H9 (cell line): ENCODE results near the gene FANCC. TPM values are rescaled to one million over a fixed set of nuclear protein-coding genes. Genes with fewer than 3 reads are reported as not detected.

Experiments used
- DNase-seq: peaks from one replicate; pipeline ENCODE4 v3.0.0-alpha.2; 2017
- H2AFZ ChIP-seq: one replicate; pipeline ENCODE4 v1.6.1; 2013; ENCODE audit warnings: mild to moderate bottlenecking, low read length, control low read depth, moderate library complexity
- H2AK5ac ChIP-seq: 2 replicates; pipeline ENCODE4 v1.6.1; 2013; ENCODE audit warnings: low read length, control low read depth, mixed read lengths; ENCODE audit not compliant: insufficient read length
- H2BK120ac ChIP-seq: one replicate; pipeline ENCODE4 v1.6.1; 2013; ENCODE audit warnings: low read depth, mild to moderate bottlenecking, low read length, control low read depth, inconsistent platforms; ENCODE audit not compliant: poor library complexity, severe bottlenecking
- H2BK12ac ChIP-seq: 2 replicates; pipeline ENCODE4 v1.6.1; 2013; ENCODE audit warnings: low read length, control low read depth, mixed read lengths, low read depth; ENCODE audit not compliant: insufficient read length
- H2BK15ac ChIP-seq: 2 replicates; pipeline ENCODE4 v1.6.1; 2013; ENCODE audit warnings: low read depth, low read length, control low read depth
- H2BK20ac ChIP-seq: one replicate; pipeline ENCODE4 v1.6.1; 2013; ENCODE audit warnings: low read depth, mild to moderate bottlenecking, low read length, control low read depth, inconsistent platforms; ENCODE audit not compliant: poor library complexity, severe bottlenecking
- H2BK5ac ChIP-seq: 2 replicates; pipeline ENCODE4 v1.6.1; 2013; ENCODE audit warnings: low read length, control low read depth, mixed read lengths; ENCODE audit not compliant: insufficient read length
- H3K14ac ChIP-seq: 2 replicates; pipeline ENCODE4 v1.6.1; 2013; ENCODE audit warnings: low read length, control low read depth; ENCODE audit not compliant: insufficient read depth
- H3K18ac ChIP-seq: 2 replicates; pipeline ENCODE4 v1.6.1; 2013; ENCODE audit warnings: low read depth, mild to moderate bottlenecking, mixed read lengths, low read length, control low read depth; ENCODE audit not compliant: insufficient read length
- H3K23ac ChIP-seq: 2 replicates; pipeline ENCODE4 v1.6.1; 2013; ENCODE audit warnings: low read length, control low read depth, mixed read lengths, low read depth; ENCODE audit not compliant: insufficient read length
- H3K23me2 ChIP-seq: 2 replicates; pipeline ENCODE4 v1.6.1; 2013; ENCODE audit warnings: low read depth, mild to moderate bottlenecking, mixed read lengths, low read length, control low read depth; ENCODE audit not compliant: insufficient read length, poor library complexity, severe bottlenecking
- H3K27ac ChIP-seq: 2 replicates; pipeline ENCODE4 v1.5.1; 2013; ENCODE audit warnings: low read length, control low read depth, mixed read lengths, low read depth; ENCODE audit not compliant: insufficient read length
- H3K27me3 ChIP-seq: 2 replicates; pipeline ENCODE4 v1.6.1; 2013; ENCODE audit warnings: low read length, control low read depth, inconsistent platforms; ENCODE audit not compliant: insufficient read depth
- H3K4ac ChIP-seq: 2 replicates; pipeline ENCODE4 v1.6.1; 2013; ENCODE audit warnings: low read depth, mild to moderate bottlenecking, control low read depth, inconsistent platforms, low read length, moderate library complexity
- H3K4me1 ChIP-seq: 2 replicates; pipeline ENCODE4 v1.6.1; 2013; ENCODE audit warnings: low read length, control low read depth, inconsistent platforms; ENCODE audit not compliant: insufficient read depth
- H3K4me2 ChIP-seq: 2 replicates; pipeline ENCODE4 v1.6.1; 2013; ENCODE audit warnings: low read length, control low read depth, mixed read lengths; ENCODE audit not compliant: insufficient read length, insufficient read depth
- H3K56ac ChIP-seq: 2 replicates; pipeline ENCODE4 v1.6.1; 2013; ENCODE audit warnings: low read depth, mild to moderate bottlenecking, mixed read lengths, low read length, control low read depth; ENCODE audit not compliant: insufficient read length
- H3K79me1 ChIP-seq: 2 replicates; pipeline ENCODE4 v1.6.1; 2013; ENCODE audit warnings: low read depth, mild to moderate bottlenecking, moderate library complexity, low read length, control low read depth, inconsistent platforms; ENCODE audit not compliant: insufficient read depth, poor library complexity, severe bottlenecking
- H3K79me2 ChIP-seq: 2 replicates; pipeline ENCODE4 v1.6.1; 2013; ENCODE audit warnings: low read length, control low read depth, inconsistent platforms; ENCODE audit not compliant: insufficient read depth
- H3K9ac ChIP-seq: 2 replicates; pipeline ENCODE4 v1.6.1; 2013; ENCODE audit warnings: low read length, control low read depth, mixed read lengths; ENCODE audit not compliant: insufficient read length; ENCODE audit errors: extremely low read depth
- H3K9me3 ChIP-seq: one replicate; pipeline ENCODE4 v1.6.1; 2013; ENCODE audit warnings: low read depth, low read length, inconsistent platforms; ENCODE audit not compliant: control insufficient read depth
- H3T11ph ChIP-seq: one replicate; pipeline ENCODE4 v1.6.1; 2013; ENCODE audit warnings: mild to moderate bottlenecking, low read length, control low read depth, inconsistent platforms
- H4K20me1 ChIP-seq: one replicate; pipeline ENCODE4 v1.6.1; 2013; ENCODE audit not compliant: control insufficient read depth, insufficient read length, insufficient read depth
- H4K5ac ChIP-seq: 2 replicates; pipeline ENCODE4 v1.6.1; 2013; ENCODE audit warnings: low read depth, mild to moderate bottlenecking, mixed read lengths, low read length, control low read depth; ENCODE audit not compliant: insufficient read length
- H4K8ac ChIP-seq: replicated peaks from 2 replicates; pipeline ENCODE4 v1.6.1; 2013; ENCODE audit warnings: low read length, control low read depth, mixed read lengths, low read depth; ENCODE audit not compliant: insufficient read length
- H4K91ac ChIP-seq: 2 replicates; pipeline ENCODE4 v1.6.1; 2013; ENCODE audit warnings: low read depth, mild to moderate bottlenecking, moderate library complexity, mixed read lengths, low read length, control low read depth; ENCODE audit not compliant: insufficient read length
- H3K27ac Mint-ChIP-seq, 3 experiments: 2 replicates in 2 of 3; 3 replicates in 1 of 3; pipeline ENCODE4 v1.8.0; 2020 to 2021; ENCODE audit warnings: mixed read lengths in 3 of 3, mild to moderate bottlenecking in 1 of 3, moderate library complexity in 1 of 3
- H3K27me3 Mint-ChIP-seq: 2 replicates; pipeline ENCODE4 v1.8.0; 2021; ENCODE audit warnings: low read depth, mild to moderate bottlenecking, moderate library complexity, mixed read lengths
- H3K36me3 Mint-ChIP-seq, 3 experiments: 2 replicates in 2 of 3; 3 replicates in 1 of 3; pipeline ENCODE4 v1.8.0; 2020 to 2021; ENCODE audit warnings: low read depth in 3 of 3, mixed read lengths in 3 of 3; ENCODE audit not compliant: insufficient read depth in 1 of 3
- H3K4me1 Mint-ChIP-seq, 2 experiments: 2 replicates each; pipeline ENCODE4 v1.8.0; 2020; ENCODE audit warnings: mixed read lengths in 2 of 2
- H3K4me3 Mint-ChIP-seq, 2 experiments: 2 replicates in 1 of 2; 3 replicates in 1 of 2; pipeline ENCODE4 v1.8.0; 2020 to 2021; ENCODE audit warnings: mild to moderate bottlenecking in 2 of 2, mixed read lengths in 2 of 2, moderate library complexity in 1 of 2
- H3K9me3 Mint-ChIP-seq, 2 experiments: 2 replicates in 1 of 2; 3 replicates in 1 of 2; pipeline ENCODE4 v1.8.0; 2020; ENCODE audit warnings: mild to moderate bottlenecking in 2 of 2, mixed read lengths in 2 of 2, moderate library complexity in 1 of 2
- WGBS: extraction: QIAGEN DNeasy Blood & Tissue Kit; methylation state at CpG from one replicate; pipeline ENCODE4 v1.1.7; 2013; ENCODE audit warnings: missing lambda C conversion rate, low lambda C conversion rate, mixed read lengths; ENCODE audit not compliant: insufficient read length; ENCODE audit errors: extremely low coverage; 5-methylcytosine and 5-hydroxymethylcytosine counted together
- total RNA-seq: library from RNA; stranded (reverse); gene quantifications from 2 replicates; pipeline ENCODE4 v1.2.1, GENCODE V29; 2021
- TF ChIP-seq, protein P1 (sequence below): fragments of 200-600 bp; sonication (generic); conservative IDR thresholded peaks from 3 replicates; pipeline ENCODE4 v1.8.0; 2021; ENCODE audit warnings: antibody characterized with exemption, mild to moderate bottlenecking

FANCC gene
- total RNA-seq, 1 experiment from 2014 or later, result 14.6 TPM

DNA sequence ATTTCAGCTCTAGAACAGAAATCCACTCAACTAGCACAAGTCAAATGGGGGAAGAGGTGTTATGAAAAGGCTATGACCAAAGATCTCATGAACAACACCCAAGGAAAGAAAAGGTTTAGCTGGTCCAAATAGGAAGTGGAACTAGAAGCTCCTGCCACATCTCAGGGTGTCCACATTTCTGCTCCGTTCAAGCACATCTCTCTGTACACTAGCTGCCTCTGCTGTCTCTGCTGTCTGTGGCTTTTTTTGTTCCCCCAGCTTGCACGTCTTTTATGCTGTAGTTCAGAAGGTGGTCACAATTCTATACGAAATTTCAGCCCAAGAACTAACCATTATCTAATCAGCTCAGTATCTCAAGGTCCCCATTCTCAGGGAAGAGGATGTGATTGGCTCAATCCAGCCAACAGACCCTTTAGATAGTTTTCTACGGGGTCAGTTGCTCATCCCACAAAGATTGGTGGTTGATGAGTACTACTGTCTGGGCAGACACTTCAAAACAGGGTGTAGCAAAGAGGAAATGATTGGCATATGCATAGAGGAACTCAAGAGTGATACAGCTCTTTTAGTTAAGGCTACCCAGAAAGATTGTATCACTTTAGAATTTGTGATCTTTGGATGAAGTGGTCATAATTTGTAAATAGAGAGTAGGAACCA is 44.0 kb downstream of the FANCC start:
- no peaks in the 10 kb centered on the region for H4K20me1 ChIP-seq
- H3K23me2 ChIP-seq, result no peaks in the 10 kb centered on the region
- no peak overlapping the region for H4K8ac ChIP-seq
- no peak for DNase-seq
- no peak overlapping the region for H2AFZ ChIP-seq
- TF ChIP-seq, protein P1, sequence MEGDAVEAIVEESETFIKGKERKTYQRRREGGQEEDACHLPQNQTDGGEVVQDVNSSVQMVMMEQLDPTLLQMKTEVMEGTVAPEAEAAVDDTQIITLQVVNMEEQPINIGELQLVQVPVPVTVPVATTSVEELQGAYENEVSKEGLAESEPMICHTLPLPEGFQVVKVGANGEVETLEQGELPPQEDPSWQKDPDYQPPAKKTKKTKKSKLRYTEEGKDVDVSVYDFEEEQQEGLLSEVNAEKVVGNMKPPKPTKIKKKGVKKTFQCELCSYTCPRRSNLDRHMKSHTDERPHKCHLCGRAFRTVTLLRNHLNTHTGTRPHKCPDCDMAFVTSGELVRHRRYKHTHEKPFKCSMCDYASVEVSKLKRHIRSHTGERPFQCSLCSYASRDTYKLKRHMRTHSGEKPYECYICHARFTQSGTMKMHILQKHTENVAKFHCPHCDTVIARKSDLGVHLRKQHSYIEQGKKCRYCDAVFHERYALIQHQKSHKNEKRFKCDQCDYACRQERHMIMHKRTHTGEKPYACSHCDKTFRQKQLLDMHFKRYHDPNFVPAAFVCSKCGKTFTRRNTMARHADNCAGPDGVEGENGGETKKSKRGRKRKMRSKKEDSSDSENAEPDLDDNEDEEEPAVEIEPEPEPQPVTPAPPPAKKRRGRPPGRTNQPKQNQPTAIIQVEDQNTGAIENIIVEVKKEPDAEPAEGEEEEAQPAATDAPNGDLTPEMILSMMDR, result no peak
- H3K9me3 ChIP-seq, result no peaks in the 10 kb centered on the region
- H3K4me1 Mint-ChIP-seq, result peaks cover 9 to 10% of the 10 kb centered on the region in 2 experiments
- H3K36me3 Mint-ChIP-seq, result peaks cover 3 to 5% (median 4%) of the 10 kb centered on the region in 3 experiments; a peak in 5 of 7 replicates
- H3K4ac ChIP-seq, result no peak overlapping the region
- no peaks in the 10 kb centered on the region for H3K79me1 ChIP-seq
- no peak overlapping the region for H4K91ac ChIP-seq
- H3K27me3 Mint-ChIP-seq, result no peaks in the 10 kb centered on the region
- no peak overlapping the region for H3K9ac ChIP-seq
- no peak overlapping the region for H3K56ac ChIP-seq
- no peak overlapping the region for H3K27ac Mint-ChIP-seq
- H3K27ac ChIP-seq, result no peak overlapping the region
- no peak overlapping the region for H4K5ac ChIP-seq
- H3K18ac ChIP-seq, result no peak overlapping the region
- H2BK12ac ChIP-seq, result no peak overlapping the region
- H3K4me3 Mint-ChIP-seq, result no peak overlapping the region
- H3K9me3 Mint-ChIP-seq, result peaks cover 0 to 4% of the 10 kb centered on the region in 2 experiments; a peak in 2 of 5 replicates
- no peaks in the 10 kb centered on the region for H3K79me2 ChIP-seq
- no CpG with 5 or more reads among the region's 4 CpGs for WGBS
- H3T11ph ChIP-seq, result no peak overlapping the region
- H2BK5ac ChIP-seq, result no peak overlapping the region
- H2AK5ac ChIP-seq, result no peak overlapping the region
- no peaks in the 10 kb centered on the region for H3K4me1 ChIP-seq
- H3K27me3 ChIP-seq, result no peaks in the 10 kb centered on the region
- H3K14ac ChIP-seq, result no peak overlapping the region
- no peak overlapping the region for H3K23ac ChIP-seq
- H3K4me2 ChIP-seq, result no peak overlapping the region
- no peak overlapping the region for H2BK20ac ChIP-seq
- H2BK15ac ChIP-seq, result no peak overlapping the region
- H2BK120ac ChIP-seq, result no peak overlapping the region
